Gastroesophageal sphincter (tissue), 3 donors: ENCODE data around the gene ABLIM2.

ENCODE experiments used
- CTCF ChIP-seq, 4 experiments: fragments of 200-600 bp in 2 of 4; fragments of 450-650 bp in 2 of 4; sonication (generic) in 1 of 4; IDR thresholded peaks; one replicate each; pipeline ENCODE4 v1.5.1; 2017 to 2019; ENCODE audit warnings: antibody characterized with exemption in 4 of 4, mild to moderate bottlenecking in 2 of 4, moderate library complexity in 2 of 4
- POLR2A ChIP-seq, 2 donors: fragments of 450-650 bp; IDR thresholded peaks; one replicate each; pipeline ENCODE4 v1.6.1; 2017; ENCODE audit warnings: antibody characterized with exemption in 2 of 2, mild to moderate bottlenecking in 2 of 2, moderate library complexity in 1 of 2

GRCh38 chr4:7947927-7948326, 210.7 kb downstream of the ABLIM2 start:
- TF ChIP-seq POLR2A (IDR thresholded peaks at IDR 0.05) (no peak), CTCF (IDR thresholded peaks at IDR 0.05) (no peak)
